Gastrocnemius medialis (tissue), 4 donors: ENCODE data around the gene CHGA. TPM values are rescaled to one million over a fixed set of nuclear protein-coding genes. Genes with fewer than 3 reads are reported as not detected.

Source experiments
- ATAC-seq, 2 donors: fragments of 150-250 bp; one replicate each; pipeline ENCODE4 v1.9.1; 2016
- DNase-seq, 2 donors: peaks; one replicate each; pipeline ENCODE4 v3.0.0-alpha.2; 2019
- H3K27ac ChIP-seq, 4 donors: fragments of 200-600 bp; sonication (generic); 1 replicate in 1 of 4; 2 replicates in 3 of 4; pipeline ENCODE4 v1.5.1; 2016 to 2018; ENCODE audit warnings: mild to moderate bottlenecking in 2 of 4, moderate library complexity in 1 of 4
- H3K27me3 ChIP-seq, 3 donors: fragments of 200-600 bp; sonication (generic) in 2 of 3; 1 replicate in 1 of 3; 2 replicates in 2 of 3; pipeline versions ENCODE4 v1.5.1 to v1.6.0; 2016 to 2019; ENCODE audit warnings: mild to moderate bottlenecking in 1 of 3, moderate library complexity in 1 of 3
- H3K36me3 ChIP-seq, 2 donors: fragments of 200-600 bp; sonication (generic) in 1 of 2; one replicate each; pipeline ENCODE4 v1.5.1; 2017 to 2018
- H3K4me1 ChIP-seq, 2 donors: fragments of 200-600 bp; sonication (generic) in 1 of 2; one replicate each; pipeline ENCODE4 v1.5.1; 2016 to 2017; ENCODE audit warnings: mild to moderate bottlenecking in 2 of 2
- H3K4me3 ChIP-seq, 4 donors: fragments of 200-600 bp; sonication (generic) in 3 of 4; 1 replicate in 1 of 4; 2 replicates in 3 of 4; pipeline ENCODE4 v1.5.1; 2016 to 2019; ENCODE audit warnings: mild to moderate bottlenecking in 2 of 4
- H3K9me3 ChIP-seq, 3 donors: fragments of 200-600 bp; sonication (generic) in 2 of 3; 1 replicate in 1 of 3; 2 replicates in 2 of 3; pipeline ENCODE4 v1.5.1; 2016 to 2019
- CTCF ChIP-seq, 5 experiments: fragments of 450-650 bp in 3 of 5; fragments of 200-600 bp in 2 of 5; sonication (generic) in 2 of 5; IDR thresholded peaks in 4 of 5; conservative IDR thresholded peaks in 1 of 5; 1 replicate in 4 of 5; 2 replicates in 1 of 5; pipeline ENCODE4 v1.5.1; 2016 to 2019; ENCODE audit warnings: antibody characterized with exemption in 5 of 5, mild to moderate bottlenecking in 3 of 5, moderate library complexity in 3 of 5
- POLR2A ChIP-seq, 2 donors: fragments of 450-650 bp; IDR thresholded peaks; one replicate each; pipeline ENCODE4 v1.6.1; 2017; ENCODE audit warnings: antibody characterized with exemption in 2 of 2, mild to moderate bottlenecking in 2 of 2, moderate library complexity in 2 of 2
- in situ Hi-C, 4 donors: fragments of 200-750 bp; cut with MboI; loops; one replicate each; pipeline versions ENCODE4 v1.15.0 to v1.8.0; 2017; ENCODE audit warnings: low sequenced_read_pairs in 4 of 4
- intact Hi-C: fragments of 100-400 bp; cut with DNase I; formaldehyde crosslinking; loops from one replicate; pipeline ENCODE4 v1.15.1; 2023; ENCODE audit warnings: low total_unique reads
- total RNA-seq, 4 donors: library from RNA; depleted of rRNA; stranded (reverse); fragments of >200 nt; gene quantifications; one replicate each; pipeline versions ENCODE4 v1.1.0 to v1.2.3, GENCODE V29; 2016

Gene CHGA
- total RNA-seq, 4 donors from 2014 or later = 0.22 to 0.25 TPM; not detected in 2

- TF ChIP-seq CTCF (IDR thresholded peaks at IDR 0.05 in 4 of 5, conservative IDR thresholded peaks at IDR 0.05 in 1 of 5) = no peak
- TF ChIP-seq POLR2A (IDR thresholded peaks at IDR 0.05) = no peak
- Histone ChIP-seq H3K4me1 (no peaks in the 10 kb centered on the region), H3K27ac (no peak overlapping the region), H3K27me3 (peaks cover 0 to 12% (median 5%) of the 10 kb centered on the region in 3 donors), H3K36me3 (no peaks in the 10 kb centered on the region), H3K4me3 (no peak overlapping the region), H3K9me3 (no peaks in the 10 kb centered on the region)
- in situ Hi-C loops = no loop called here
- no peak for ATAC-seq
- no peak for DNase-seq
- intact Hi-C loops = no loop called here
Measured at GRCh38 chr14:92922155-92922735, 705 bp upstream of the CHGA start.

- DNase-seq (no peak), ATAC-seq (no peak)
- Histone ChIP-seq H3K27ac (no peak overlapping the region), H3K4me1 (no peaks in the 10 kb centered on the region), H3K36me3 (no peaks in the 10 kb centered on the region), H3K4me3 (no peak overlapping the region), H3K9me3 (no peaks in the 10 kb centered on the region), H3K27me3 (peaks cover 0 to 12% (median 5%) of the 10 kb centered on the region in 3 donors)
- intact Hi-C loops (no loop called here), in situ Hi-C loops (no loop called here)
- TF ChIP-seq CTCF (IDR thresholded peaks at IDR 0.05 in 4 of 5, conservative IDR thresholded peaks at IDR 0.05 in 1 of 5) (no peak), POLR2A (IDR thresholded peaks at IDR 0.05) (no peak)
Measured at GRCh38 chr14:92923744-92924103, 774 bp downstream of the CHGA start.

- Histone ChIP-seq H3K27me3 (peaks cover 0 to 12% (median 5%) of the 10 kb centered on the region in 3 donors), H3K36me3 (no peaks in the 10 kb centered on the region), H3K9me3 (no peaks in the 10 kb centered on the region), H3K27ac (no peak overlapping the region), H3K4me3 (no peak overlapping the region), H3K4me1 (no peaks in the 10 kb centered on the region)
- in situ Hi-C loops (no loop called here), intact Hi-C loops (no loop called here)
- DNase-seq (no peak), ATAC-seq (no peak)
- TF ChIP-seq POLR2A (IDR thresholded peaks at IDR 0.05) (no peak), CTCF (IDR thresholded peaks at IDR 0.05 in 4 of 5, conservative IDR thresholded peaks at IDR 0.05 in 1 of 5) (no peak)
Measured at GRCh38 chr14:92924247-92924646, 1.3 kb downstream of the CHGA start.

- Histone ChIP-seq H3K36me3 (no peaks in the 10 kb centered on the region), H3K4me3 (no peak overlapping the region), H3K27me3 (peaks cover 0 to 12% (median 5%) of the 10 kb centered on the region in 3 donors), H3K27ac (no peak overlapping the region), H3K4me1 (no peaks in the 10 kb centered on the region), H3K9me3 (no peaks in the 10 kb centered on the region)
- in situ Hi-C loops (no loop called here), intact Hi-C loops (no loop called here)
- TF ChIP-seq CTCF (IDR thresholded peaks at IDR 0.05 in 4 of 5, conservative IDR thresholded peaks at IDR 0.05 in 1 of 5) (no peak), POLR2A (IDR thresholded peaks at IDR 0.05) (no peak)
- no peak for DNase-seq
- no peak for ATAC-seq
Measured at GRCh38 chr14:92925446-92925845, 2.5 kb downstream of the CHGA start.
